Coronary artery (tissue), 2 donors: Measurements from ENCODE around the gene MDFI.

Experiments
- DNase-seq: peaks from one replicate; pipeline ENCODE4 v3.0.0-alpha.2; 2017; ENCODE audit warnings: low spot score
- H3K27ac ChIP-seq, 2 donors: fragments of 200-600 bp; sonication (generic); one replicate each; pipeline ENCODE4 v1.5.1; 2016 to 2019
- H3K4me3 ChIP-seq: fragments of 200-600 bp; sonication (generic); 2 replicates; pipeline ENCODE4 v1.5.1; 2016; ENCODE audit warnings: mild to moderate bottlenecking, moderate library complexity
- CTCF ChIP-seq: fragments of 200-600 bp; sonication (generic); IDR thresholded peaks from one replicate; pipeline ENCODE4 v1.5.1; 2019; ENCODE audit warnings: antibody characterized with exemption

Gene MDFI

GRCh38 chr6:41687501-41688175 is 49.4 kb downstream of the MDFI start:
- no peak for DNase-seq
- Histone ChIP-seq H3K4me3 (no peak overlapping the region), H3K27ac (no peak overlapping the region)
- no peak for TF ChIP-seq CTCF

- TF ChIP-seq CTCF, result no peak
- H3K27ac ChIP-seq, result no peak overlapping the region
- no peak for DNase-seq
- no peak overlapping the region for H3K4me3 ChIP-seq
Observed at GRCh38 chr6:41688256-41688965, 50.1 kb downstream of the MDFI start.

GRCh38 chr6:41689171-41690008 is 51.1 kb downstream of the MDFI start:
- TF ChIP-seq CTCF, result no peak
- no peak overlapping the region for H3K27ac ChIP-seq
- no peak overlapping the region for H3K4me3 ChIP-seq
- DNase-seq, result no peak

GRCh38 chr6:41690541-41691330 is 52.5 kb downstream of the MDFI start:
- no peak overlapping the region for H3K4me3 ChIP-seq
- no peak for TF ChIP-seq CTCF
- no peak overlapping the region for H3K27ac ChIP-seq
- DNase-seq, result no peak

GRCh38 chr6:41691426-41692079 is 53.3 kb downstream of the MDFI start:
- TF ChIP-seq CTCF, result no peak
- Histone ChIP-seq H3K4me3 (no peak overlapping the region), H3K27ac (no peak overlapping the region)
- DNase-seq, result no peak

- Histone ChIP-seq H3K4me3 (no peak overlapping the region), H3K27ac (no peak overlapping the region)
- no peak for DNase-seq
- no peak for TF ChIP-seq CTCF
Observed at GRCh38 chr6:41692080-41692675, 53.9 kb downstream of the MDFI start.
